Heart left ventricle (tissue), 13 donors: ENCODE data around the gene MRPL19.

Experiments used
- CTCF ChIP-seq, 12 donors: fragments of 200-600 bp; sonication (generic) in 4 of 12; IDR thresholded peaks; one replicate each; pipeline versions ENCODE4 v1.5.0 to v1.8.0; 2018 to 2022; ENCODE audit warnings: antibody characterized with exemption in 12 of 12, mild to moderate bottlenecking in 5 of 12
- POLR2A ChIP-seq, 2 donors: fragments of 450-650 bp; IDR thresholded peaks; one replicate each; pipeline ENCODE4 v1.6.1; 2017; ENCODE audit warnings: antibody characterized with exemption in 2 of 2, mild to moderate bottlenecking in 2 of 2, moderate library complexity in 2 of 2
- donor health status: ischemic (EF 13 %, LVEDD 7.1; RV severe dilation, severe dysfunction).
- donor health status: DM: no; HTN: yes; CAD: no.
- donor health status: DM: no; HTN: no; CAD: no.
- donor health status: ischemic (EF 25% LVEDD 6.9; RV normal size, moderate dysfunction).
- donor health status: ischemic (EF 25% LVEDD 5.7; RV mildly dilated, moderate dysfunction).
- donor health status: ischemic (EF 35%, LVEDD 5.7; RV mildly dilated, moderate dysfunction).
- donor health status: nonischemic (EF 11% LVEDD 7.7; RV severe dilation, severe dysfunction).
- donor health status: DM: yes; HTN: yes; CAD: no.
- donor health status: PGD.
- donor health status: ischemic (EF 29% LVEDD 5.4; RV normal size, mild dysfunction).
- donor health status: nonischemic (EF 23%, LVEDD 6.1; RV moderate dilation, normal function).

- TF ChIP-seq CTCF (IDR thresholded peaks at IDR 0.05) (peak; percentile 77 to 94 (median 83)), POLR2A (IDR thresholded peaks at IDR 0.05) (no peak)
These were observed 18.6 kb upstream of the MRPL19 start for GRCh38 chr2:75627902-75628504.
